NCI-H345 treated with DMSO at 0.1 percent for 48 hours (cell line): ENCODE results near the gene MTMR8.
"Not testable (repeated sequence)": the region's sequence is repeated elsewhere in the genome, so short reads cannot be mapped to it uniquely, and the experiment has no call there.

Experiments used
- DNase-seq: peaks from one replicate; lab custom pipeline; 2025; ENCODE audit not compliant: unreplicated experiment; lab: John Stamatoyannopoulos, UW

MTMR8 gene

DNA sequence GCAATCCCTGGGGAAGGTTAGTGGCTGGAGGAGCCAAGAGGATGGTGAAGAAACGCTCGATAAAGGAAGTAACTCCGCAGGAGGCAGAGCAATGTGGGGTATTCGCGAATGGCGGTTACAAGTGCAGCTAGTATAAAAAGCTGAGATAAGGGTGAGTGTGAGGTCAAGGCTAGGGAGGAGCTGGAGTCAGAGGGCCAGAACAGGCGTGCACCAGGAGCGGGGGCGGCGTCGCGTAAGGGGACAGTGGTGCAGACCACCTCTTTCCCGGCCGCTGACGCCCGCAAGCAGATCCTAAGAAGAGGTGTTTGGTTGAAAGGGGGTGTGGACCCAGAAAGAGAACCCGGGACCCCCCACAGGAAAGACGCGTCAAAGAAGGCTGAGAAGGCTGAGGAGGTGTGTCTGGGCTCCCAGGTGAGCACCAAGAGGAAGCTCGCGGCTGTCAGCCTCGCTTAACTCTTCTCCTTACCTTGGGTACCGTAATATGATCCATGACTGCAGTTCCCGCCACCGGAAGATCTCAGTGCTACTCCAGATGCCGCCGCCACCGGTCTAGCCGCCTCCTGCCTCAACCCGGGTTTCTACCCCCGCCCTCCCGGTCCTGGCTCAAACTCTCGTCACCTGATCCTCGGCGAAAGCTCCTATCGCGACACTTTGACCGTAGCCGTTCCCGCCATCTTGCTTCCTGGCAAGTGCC lies at the start of gene MTMR8:
Gene MTMR8 (minus strand): TSS at position 579 of the 694 bp plus-strand sequence. CDS start 89 bp downstream, at position 490.
- DNase-seq, result peak; percentile 49

DNA sequence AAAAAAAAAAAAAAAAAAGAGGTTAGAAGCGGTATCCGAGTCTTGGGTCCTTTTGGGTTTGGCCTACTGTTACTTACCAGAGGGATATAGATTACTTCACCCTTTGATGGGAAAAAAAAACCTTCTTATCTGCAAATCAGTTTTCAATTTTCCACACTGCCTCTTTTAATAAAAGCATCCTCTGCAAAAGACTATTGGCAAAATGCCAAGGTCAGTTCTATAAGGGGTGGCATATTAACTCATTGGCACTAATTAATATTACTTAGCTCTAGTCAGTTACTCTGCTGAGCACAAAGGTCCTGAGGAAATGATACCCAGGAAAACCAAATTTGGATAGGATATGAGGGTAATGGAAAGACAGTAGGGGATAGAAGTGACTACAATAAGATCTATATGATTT lies 44.3 kb upstream of the MTMR8 start:
- no peak for DNase-seq

DNA sequence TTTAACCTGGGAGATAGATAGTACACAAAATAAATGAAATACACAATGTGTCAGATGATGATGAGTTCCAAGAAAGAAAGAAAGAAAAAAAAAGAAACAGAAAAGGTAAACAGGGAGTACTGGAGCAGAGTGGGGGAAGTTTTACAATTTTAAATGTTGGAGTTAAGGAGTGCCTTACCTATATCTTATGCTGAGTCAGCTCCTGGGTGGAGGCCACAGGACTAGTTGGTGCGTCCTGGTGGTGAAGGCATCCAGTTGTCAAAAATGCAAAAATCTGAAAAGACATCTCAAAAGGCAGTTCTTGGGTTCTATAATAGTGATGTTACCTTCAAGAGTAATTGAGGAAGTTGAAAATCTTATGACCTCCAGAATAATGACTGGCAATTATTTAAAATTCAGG lies 42.4 kb upstream of the MTMR8 start:
- no peak for DNase-seq

DNA sequence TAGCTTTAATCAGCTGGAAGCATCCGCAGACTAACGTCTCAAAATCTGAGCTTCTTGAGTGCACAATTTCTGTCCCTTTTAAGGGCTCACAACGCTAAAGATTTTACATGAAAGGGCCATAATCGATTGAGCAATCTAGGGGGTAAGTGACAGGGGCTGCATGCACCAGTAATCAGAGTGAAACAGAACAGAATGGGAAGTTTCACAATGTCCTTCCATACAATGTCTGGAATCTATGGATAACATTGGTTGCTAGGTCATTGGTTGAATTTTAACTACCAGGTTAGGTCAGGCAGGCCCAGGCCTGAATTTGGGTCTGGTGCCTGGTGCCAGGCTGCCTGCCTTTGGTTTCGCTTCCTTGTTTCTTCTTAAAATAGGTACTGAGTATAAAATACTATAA lies 42.0 kb upstream of the MTMR8 start:
- DNase-seq, result no peak

DNA sequence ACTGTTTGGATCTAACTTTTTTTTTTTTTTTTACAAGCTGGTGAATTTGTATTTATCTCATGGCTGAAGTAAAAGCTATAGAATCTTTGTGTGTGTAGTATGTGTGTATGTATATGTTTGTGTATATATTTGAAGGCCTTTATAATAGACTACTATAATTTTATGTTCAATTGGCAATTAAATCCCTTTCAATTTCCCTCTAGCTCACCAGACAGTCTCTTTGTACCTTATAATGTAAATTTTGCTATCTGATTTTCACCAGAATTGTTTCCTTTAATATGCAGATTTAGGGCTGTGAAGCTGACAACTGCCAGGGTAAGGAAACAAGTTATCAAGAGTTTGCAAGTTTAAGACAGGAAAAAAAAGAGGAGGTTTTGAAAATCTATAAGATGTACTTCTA lies 33.1 kb upstream of the MTMR8 start:
- DNase-seq, result no peak

DNA sequence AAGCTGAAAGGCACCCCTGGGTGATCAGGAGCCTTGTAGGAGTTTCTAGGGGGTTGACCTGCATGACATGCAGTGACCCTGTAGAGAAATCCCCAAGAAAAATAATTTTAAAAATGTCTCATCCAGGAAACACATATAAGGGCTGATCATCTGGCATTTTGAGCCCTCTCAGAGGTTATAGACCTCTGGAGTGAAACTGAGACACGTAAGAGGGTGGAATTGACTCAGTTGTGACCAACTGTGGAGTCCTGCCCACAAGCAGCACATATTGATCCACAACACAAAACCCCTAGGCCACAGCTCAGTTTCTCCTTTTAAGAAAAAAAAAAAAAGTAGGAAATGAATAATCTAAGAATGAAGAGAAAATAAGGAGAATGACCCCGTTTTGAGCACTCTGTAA lies 32.5 kb upstream of the MTMR8 start:
- DNase-seq, result no peak

DNA sequence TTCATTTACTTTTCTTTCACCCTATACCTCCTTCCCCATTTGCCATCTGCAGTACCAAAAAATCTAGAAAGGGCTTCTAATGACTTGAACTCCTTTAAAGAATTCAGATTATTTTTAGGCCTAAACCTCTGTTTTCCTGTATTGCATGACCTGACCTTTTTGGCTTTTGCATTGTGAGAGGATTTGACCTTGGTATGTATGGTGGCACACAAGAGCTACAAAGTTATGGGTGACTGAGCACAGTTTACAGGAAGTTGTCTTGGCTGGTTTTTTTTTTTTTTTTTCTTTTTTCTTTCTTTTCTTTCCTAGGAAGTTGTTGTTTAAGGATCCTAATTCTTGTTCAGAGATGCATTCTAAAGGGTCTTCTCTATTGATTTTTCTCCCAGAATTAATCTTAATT lies 32.0 kb upstream of the MTMR8 start:
- DNase-seq, result no peak

DNA sequence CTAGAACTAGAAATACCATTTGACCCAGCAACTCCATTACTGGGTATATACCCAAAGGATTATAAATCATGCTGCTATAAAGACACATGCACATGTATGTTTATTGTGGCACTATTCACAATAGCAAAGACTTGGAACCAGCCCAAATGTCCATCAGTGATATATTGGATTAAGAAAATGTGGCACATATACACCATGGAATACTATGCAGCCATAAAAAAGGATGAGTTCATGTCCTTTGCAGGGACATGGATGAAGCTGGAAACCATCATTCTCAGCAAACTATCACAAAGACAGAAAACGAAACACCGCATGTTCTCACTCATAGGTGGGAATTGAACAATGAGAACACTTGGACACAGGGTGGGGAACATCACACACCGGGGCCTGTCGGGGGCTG lies 14.5 kb upstream of the MTMR8 start:
- not testable (repeated sequence) for DNase-seq

DNA sequence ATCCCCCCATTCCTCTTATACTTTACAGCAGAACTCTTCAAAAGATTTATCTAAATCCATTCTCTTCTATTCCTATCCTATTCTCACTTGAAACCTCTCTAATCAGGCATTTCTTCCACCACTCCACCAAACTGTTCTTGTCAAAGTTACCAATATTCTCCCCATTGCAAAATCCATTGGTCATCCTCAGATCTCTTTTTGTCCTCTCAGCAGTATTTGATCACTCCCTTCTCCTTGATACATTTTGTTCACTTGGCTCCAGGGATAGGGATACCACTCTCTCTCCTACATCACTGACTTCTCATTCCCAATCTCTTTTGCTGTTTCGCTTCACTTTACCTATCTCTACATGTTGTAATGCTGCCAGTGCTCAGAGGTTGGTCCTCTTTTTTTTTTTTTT lies 2.8 kb upstream of the MTMR8 start:
- DNase-seq, result no peak

DNA sequence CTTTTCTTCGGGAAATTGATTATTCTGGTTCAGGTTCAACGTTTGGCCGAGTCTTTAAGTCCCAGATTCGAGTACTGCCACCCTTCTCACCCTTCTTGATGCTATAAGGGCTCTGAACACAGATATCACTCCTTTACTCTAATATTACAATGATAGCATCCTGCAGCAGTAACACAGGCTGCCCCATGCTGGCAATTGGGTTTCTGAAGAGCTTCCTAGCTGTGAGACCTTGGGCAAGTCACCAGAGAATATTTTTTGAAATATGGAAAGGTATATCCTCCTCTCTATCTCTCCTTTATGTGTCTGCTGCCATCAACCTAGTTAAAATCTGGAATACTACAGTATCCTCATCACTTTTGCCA lies 297 bp upstream of the MTMR8 start:
- no peak for DNase-seq

DNA sequence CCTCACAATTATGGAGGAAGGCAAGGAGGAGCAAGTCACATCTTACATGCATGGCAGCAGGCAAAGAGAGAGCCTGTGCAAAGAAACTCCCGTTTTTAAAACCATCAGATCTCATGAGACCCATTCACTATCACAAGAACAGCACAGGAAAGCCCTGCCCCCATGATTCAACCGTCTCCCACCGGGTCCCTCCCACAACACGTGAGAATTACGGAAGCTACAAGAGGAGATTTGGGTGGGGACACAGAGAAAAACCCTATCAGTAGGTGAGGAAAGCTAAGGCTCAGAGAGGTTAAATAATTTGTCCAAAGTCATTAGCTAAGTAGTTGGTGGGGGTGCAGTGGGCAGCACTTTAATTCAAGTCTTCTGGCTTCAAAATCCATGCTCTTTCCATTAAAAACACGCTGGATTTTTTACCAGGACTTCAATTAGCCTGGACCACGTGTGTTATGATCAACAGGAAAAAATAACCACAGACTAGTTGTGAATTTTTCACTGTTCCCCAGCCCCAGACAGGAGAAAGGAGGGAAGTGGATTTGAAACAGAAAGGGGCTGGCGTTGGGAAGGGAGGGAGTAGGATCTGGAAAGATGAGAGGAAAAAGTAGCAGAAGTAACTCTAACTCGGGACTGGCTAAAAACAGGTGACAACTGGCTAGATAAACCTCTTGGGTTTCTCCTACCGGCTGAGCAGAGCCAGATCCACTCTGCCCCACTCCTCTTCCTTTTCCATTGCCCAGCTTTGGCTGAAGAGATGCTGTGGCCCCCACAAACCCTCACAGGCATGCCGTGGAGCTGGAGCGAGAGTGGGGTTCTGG lies 986 bp downstream of the MTMR8 start:
- DNase-seq, result no peak

DNA sequence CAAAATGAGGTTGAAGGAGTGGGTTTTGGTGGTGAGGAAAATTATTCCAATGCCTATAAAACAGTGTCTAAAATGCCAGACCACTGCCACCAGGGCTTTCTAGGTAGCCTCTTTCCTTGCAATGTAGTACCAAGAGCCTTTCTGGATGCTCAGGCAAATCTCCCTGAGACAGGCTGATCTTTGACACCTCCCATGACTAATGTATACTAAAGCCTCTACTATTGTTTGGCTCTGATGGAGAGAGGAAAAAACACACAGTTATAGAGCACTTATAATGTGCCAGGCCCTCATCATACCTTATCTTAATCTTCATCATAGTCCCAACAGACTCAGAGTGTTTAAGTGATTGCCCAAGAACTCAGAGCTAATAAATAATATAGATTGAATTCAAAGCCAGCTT lies 5.8 kb downstream of the MTMR8 start:
- DNase-seq, result no peak

DNA sequence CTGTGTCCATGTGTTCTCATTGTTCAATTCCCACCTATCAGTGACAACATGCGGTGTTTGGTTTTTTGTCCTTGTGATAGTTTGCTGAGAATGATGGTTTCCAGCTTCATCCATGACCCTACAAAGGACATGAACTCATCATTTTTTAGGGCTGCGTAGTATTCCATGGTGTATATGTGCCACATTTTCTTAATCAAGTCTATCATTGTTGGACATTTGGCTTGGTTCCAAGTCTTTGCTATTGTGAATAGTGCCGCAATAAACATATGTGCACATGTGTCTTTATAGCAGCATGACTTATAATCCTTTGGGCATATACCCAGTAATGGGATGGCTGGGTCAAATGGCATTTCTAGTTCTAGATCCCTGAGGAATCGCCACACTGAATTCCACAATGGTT lies 14.5 kb downstream of the MTMR8 start:
- DNase-seq, result not testable (repeated sequence)

DNA sequence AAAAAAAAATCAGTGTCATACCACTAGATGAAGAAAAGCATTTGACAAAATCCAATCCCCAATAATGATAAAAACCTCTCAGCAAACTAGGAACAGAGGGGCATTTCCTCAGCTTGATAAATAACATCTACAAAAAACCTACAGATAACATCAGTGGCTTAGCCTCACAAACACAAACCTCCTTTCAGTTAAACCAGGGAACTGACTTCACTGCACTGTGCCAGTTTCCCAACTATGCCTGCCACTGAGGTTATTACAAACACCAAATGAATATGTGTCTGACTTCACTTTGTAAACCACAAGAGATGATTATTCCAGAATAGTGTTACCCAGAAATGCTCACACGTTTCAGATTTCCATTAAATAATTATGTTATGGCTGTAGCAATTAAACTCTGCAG lies 15.3 kb downstream of the MTMR8 start:
- DNase-seq, result no peak

DNA sequence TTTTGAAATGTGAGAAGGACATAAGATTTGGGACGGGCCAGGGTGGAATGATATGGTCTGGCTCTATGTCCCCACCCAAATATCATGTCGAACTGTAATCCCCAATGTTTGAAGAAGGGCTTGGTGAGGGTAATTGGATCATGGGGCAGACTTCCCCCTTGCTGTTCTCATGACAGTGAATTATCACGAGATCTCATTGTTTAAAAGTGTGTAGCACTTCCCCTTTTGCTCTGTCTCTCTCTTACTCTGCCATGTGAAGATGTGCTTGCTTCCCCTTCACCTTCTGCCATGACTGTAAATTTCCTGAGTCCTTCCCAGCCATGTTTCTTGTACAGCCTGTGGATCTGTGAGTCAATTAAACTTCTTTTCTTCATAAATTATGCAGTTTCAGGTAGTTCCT lies 17.5 kb downstream of the MTMR8 start:
- no peak for DNase-seq

DNA sequence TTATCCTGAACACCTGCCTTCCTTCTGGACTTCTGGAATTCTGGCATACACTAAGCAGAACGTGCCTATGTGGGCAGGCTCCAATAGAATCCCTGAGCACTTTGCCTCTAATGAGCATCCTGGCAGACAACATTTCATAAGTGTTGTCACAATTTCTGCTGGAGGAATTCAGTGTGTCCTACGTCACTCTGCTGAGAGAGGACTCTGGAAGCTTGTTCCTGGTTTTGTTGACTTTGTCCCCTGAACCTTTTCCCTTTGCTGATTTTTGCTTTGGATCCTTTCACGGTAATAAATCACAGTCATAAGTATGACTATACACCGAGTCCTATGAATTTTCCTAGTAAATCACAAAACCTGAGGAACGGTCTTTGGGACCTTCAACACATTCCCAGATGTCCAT lies 43.2 kb downstream of the MTMR8 start:
- no peak for DNase-seq

DNA sequence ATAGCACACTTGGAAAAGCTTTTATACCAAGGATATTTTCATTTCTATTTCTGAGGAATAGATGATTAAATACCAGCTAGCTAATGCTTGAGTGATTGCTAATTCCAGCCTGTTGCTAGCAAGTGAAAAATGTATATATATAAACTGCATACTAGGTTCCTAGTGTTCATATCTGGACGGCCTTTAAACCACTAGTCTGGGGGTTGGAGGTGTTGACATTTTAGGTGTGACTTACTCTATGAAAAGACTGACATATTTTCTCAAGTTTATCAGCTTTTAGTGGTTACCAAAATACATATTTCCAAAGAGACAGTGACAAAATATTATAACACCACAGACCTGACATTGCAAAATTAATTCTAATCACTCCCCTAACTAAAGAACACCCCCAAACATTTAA lies 44.7 kb downstream of the MTMR8 start:
- no peak for DNase-seq

DNA sequence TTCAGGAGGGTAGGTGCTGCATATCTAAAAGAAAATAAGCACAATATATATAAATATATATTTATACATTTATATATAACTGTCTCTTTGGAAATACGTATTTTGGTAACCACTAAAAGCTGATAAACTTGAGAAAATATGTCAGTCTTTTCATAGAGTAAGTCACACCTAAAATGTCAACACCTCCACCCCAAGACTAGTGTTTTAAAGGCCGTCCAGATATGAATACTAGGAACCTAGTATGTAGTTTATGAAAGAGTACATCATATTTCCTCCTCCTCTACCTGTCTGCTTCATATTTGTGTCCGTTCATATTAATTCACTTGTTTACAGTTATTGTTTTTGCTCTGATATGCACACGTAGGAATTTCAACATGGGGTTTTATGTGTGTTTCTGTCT lies 45.2 kb downstream of the MTMR8 start:
- DNase-seq, result no peak

DNA sequence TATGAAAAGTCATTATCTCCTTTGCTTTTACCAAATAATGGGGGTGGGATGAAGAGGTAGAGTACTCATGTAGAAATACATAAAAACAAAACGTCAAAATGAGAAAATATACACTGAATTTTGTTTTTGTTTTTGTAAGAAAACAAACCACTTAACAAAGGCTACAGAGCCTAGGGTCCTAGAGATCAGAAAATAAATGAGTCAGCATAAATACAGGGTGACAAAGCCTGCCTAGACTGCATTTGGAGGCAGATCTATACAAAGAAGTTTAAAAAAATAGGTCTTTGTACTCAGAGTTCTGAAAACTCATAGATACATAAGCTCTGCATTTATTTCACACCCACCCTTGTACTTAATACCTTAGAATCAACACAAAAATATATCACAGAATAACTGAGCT lies 52.4 kb downstream of the MTMR8 start:
- DNase-seq, result no peak

DNA sequence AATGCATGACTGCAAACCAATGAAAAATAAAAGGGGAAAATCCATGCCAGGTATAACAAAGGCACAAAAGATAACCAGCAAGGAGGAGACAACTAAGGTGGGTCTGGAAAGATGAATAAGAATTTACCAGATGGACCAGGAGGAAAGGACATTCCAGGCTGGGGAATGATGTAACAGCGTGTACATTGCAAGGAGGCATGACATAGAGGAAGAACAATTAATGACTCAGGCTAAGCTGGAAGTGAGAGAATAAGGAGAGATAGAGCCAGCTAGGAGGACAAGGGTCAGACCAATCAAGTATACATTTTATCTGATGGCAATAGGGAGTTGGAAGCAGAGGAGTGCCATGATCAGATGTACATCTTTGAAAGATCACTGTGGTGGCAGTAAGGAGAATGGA lies 57.0 kb downstream of the MTMR8 start:
- no peak for DNase-seq

DNA sequence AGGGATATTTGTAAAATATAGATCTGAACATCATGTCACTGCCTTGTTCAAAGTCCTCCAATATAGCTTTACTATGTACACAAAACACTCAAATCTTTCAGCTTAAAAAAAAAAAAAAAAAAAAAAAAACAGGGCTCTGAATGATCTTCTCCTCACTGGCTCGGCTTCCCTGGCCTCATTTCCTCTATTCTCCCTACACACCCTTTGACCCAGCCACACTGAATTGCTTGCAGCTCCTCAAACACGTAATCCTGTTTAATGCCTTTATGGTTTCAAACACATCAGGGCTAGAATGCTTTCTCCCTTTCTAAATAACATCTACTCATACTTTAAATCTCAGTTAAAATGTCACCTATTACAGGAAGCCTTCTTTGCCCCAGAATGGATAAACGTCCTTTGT lies 60.8 kb downstream of the MTMR8 start:
- no peak for DNase-seq

DNA sequence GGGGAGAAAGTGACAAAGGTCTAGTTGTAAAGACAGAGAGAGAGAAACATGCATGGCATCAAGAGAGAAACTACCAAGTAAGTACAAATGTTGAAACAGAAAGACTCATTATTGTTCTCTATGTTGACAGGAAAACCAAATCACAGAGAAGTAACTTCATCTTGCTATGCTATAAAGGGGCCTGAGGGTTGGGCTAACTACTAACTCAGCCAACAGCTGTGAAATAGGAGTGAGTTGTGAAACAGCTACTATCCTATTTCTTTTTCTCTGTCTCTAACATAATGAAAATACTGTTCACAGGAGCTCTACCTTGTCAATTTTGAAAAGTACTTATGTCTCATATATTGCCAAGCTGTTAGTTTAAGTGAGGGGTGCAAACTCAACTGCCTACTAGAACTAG lies 65.0 kb downstream of the MTMR8 start:
- no peak for DNase-seq

DNA sequence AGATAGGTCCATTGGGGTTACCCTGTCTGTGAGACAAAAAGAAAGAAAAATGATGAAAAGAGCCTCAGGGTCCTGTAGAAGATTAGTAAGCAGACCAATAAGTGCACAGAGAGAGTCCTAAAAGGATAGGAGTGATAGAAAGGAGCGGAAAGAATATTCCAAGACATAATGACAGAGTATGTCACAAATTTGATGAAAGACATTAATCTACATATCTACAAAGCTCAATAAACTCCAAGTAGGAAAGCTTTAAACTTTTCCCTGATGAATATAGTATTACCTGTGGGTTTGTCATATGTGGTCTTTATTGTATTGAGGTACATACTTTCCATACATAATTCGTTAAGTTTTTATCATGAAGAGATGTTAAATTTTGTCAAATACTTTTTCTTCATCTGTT lies 73.7 kb downstream of the MTMR8 start:
- no peak for DNase-seq
